K562 (cell line): Measurements from ENCODE around the gene BSN. TPM values are rescaled to one million over a fixed set of nuclear protein-coding genes. Genes with fewer than 3 reads are reported as not detected.

ENCODE experiments used
- ATAC-seq: fragments of 200-7000 bp; cut with Tn5 transposase; 3 replicates; pipeline ENCODE4 v1.9.1; 2020; ENCODE audit warnings: moderate library complexity
- BruUV-seq: library from RNA; stranded (reverse); fragments of 400-500 nt; replicated peaks from 2 replicates; lab custom pipeline; 2021; lab: Mats Ljungman, UMichigan
- CTCF ChIA-PET: fragments of 300-600 bp; formaldehyde crosslinking; extraction: SDS; loops from one replicate; lab custom pipeline; 2021; ENCODE audit warnings: low intra/inter-chr PET ratio; lab: Yijun Ruan, JAX
- POLR2A ChIA-PET: fragments of 300-600, 350-650 bp; sonication (Branson Sonifier 250); formaldehyde crosslinking; extraction: SDS; loops from one replicate; lab custom pipeline; 2021; ENCODE audit warnings: antibody characterized with exemption, inconsistent platforms; lab: Yijun Ruan, JAX
- DNase-seq, 4 experiments: peaks; one replicate each; pipeline versions ENCODE4 v3.0.0 to v3.0.0-alpha.2; 2011 to 2018; ENCODE audit warnings: low spot score in 3 of 4, mixed read lengths in 3 of 4; ENCODE audit errors: extremely low read depth in 1 of 4
- FAIRE-seq: peaks from 2 replicates; lab custom pipeline; 2011; peaks lifted over from hg19 to GRCh38; lab: Jason Lieb, UNC
- H2AFZ ChIP-seq: 2 replicates; pipeline ENCODE4 v1.6.0; 2011; ENCODE audit warnings: low read depth, low read length, control low read depth, inconsistent platforms
- H3K27ac ChIP-seq: fragments of 200-600 bp; 3 replicates; pipeline ENCODE4 v1.8.0; 2011; ENCODE audit warnings: low read depth, mild to moderate bottlenecking, control low read depth, inconsistent platforms, low read length, moderate library complexity, mixed read lengths; ENCODE audit errors: extremely low read depth
- H3K27me3 ChIP-seq, 2 experiments: fragments of 300-600 bp in 1 of 2; 2 replicates in 1 of 2; 3 replicates in 1 of 2; pipeline versions ENCODE4 v1.6.0 to v1.8.0; 2011; ENCODE audit warnings: inconsistent platforms in 2 of 2, low read length in 2 of 2, mild to moderate bottlenecking in 1 of 2, mixed read lengths in 1 of 2, moderate library complexity in 1 of 2; ENCODE audit not compliant: control insufficient read depth in 2 of 2, insufficient read depth in 2 of 2
- H3K36me3 ChIP-seq: fragments of 300-600 bp; 3 replicates; pipeline ENCODE4 v1.8.0; 2011; ENCODE audit warnings: mild to moderate bottlenecking, low read length, inconsistent platforms; ENCODE audit not compliant: control insufficient read depth, insufficient read depth
- H3K4me1 ChIP-seq, 2 experiments: fragments of 200-600 bp in 1 of 2; replicated peaks in 1 of 2; 2 replicates in 1 of 2; 3 replicates in 1 of 2; pipeline versions ENCODE4 v1.5.1 to v1.8.0; 2011; ENCODE audit warnings: inconsistent platforms in 2 of 2, low read length in 2 of 2, mild to moderate bottlenecking in 1 of 2, mixed read lengths in 1 of 2, moderate library complexity in 1 of 2; ENCODE audit not compliant: control insufficient read depth in 2 of 2, insufficient read depth in 2 of 2
- H3K4me2 ChIP-seq: 2 replicates; pipeline ENCODE4 v1.6.1; 2011; ENCODE audit warnings: low read length, control low read depth, inconsistent platforms, mixed read lengths; ENCODE audit not compliant: insufficient read depth
- H3K4me3 ChIP-seq: fragments of 200-600 bp; sonication (generic), shearing (Covaris generic); 2 replicates; pipeline ENCODE4 v1.5.1; 2016; ENCODE audit warnings: control low read depth, inconsistent platforms
- H3K79me2 ChIP-seq: fragments of 200-600 bp; 3 replicates; pipeline ENCODE4 v1.8.0; 2011; ENCODE audit warnings: low read length, inconsistent platforms; ENCODE audit not compliant: control insufficient read depth, insufficient read depth
- H3K9ac ChIP-seq, 2 experiments: 2 replicates each; pipeline versions ENCODE4 v1.6.0 to v1.6.1; 2011; ENCODE audit warnings: low read depth in 2 of 2, low read length in 2 of 2, control low read depth in 1 of 2, inconsistent platforms in 1 of 2, mild to moderate bottlenecking in 1 of 2, mixed read lengths in 1 of 2; ENCODE audit not compliant: insufficient read depth in 1 of 2
- H3K9me1 ChIP-seq: one replicate; pipeline ENCODE4 v1.6.0; 2011; ENCODE audit warnings: inconsistent platforms, mild to moderate bottlenecking, low read length, moderate library complexity; ENCODE audit not compliant: control insufficient read depth, insufficient read depth
- H3K9me3 ChIP-seq: replicated peaks from 2 replicates; pipeline ENCODE4 v1.5.1; 2011; ENCODE audit warnings: low read depth, low read length, inconsistent platforms; ENCODE audit not compliant: control insufficient read depth, insufficient read depth
- H4K20me1 ChIP-seq: replicated peaks from 2 replicates; pipeline ENCODE4 v1.6.1; 2011; ENCODE audit warnings: low read length, inconsistent platforms, mixed read lengths; ENCODE audit not compliant: control insufficient read depth, insufficient read depth
- CBFB ChIP-seq: sonication (generic); formaldehyde crosslinking; IDR thresholded peaks from 2 replicates; pipeline ENCODE4 v1.4.0; 2020; ENCODE audit warnings: mild to moderate bottlenecking, missing genetic modification reagents
- PYGO2 ChIP-seq: fragments of 450-650 bp; IDR thresholded peaks from 2 replicates; pipeline ENCODE4 v1.6.1; 2016; ENCODE audit warnings: mild to moderate bottlenecking, missing genetic modification characterization, moderate library complexity, missing compliant biosample characterization
- RBM17 ChIP-seq: fragments of 200-400 bp; formaldehyde crosslinking; IDR thresholded peaks from 2 replicates; pipeline ENCODE4 v1.6.1; 2017; ENCODE audit warnings: low read depth, mild to moderate bottlenecking, low read length, borderline replicate concordance
- RCOR1 ChIP-seq, 2 experiments: IDR thresholded peaks; 2 replicates each; pipeline ENCODE4 v1.6.1; 2012; ENCODE audit warnings: low read depth in 2 of 2, low read length in 2 of 2, borderline replicate concordance in 1 of 2, improper control_type of control experiment in 1 of 2
- SMC3 ChIP-seq: conservative IDR thresholded peaks from 2 replicates; pipeline ENCODE4 v1.6.1; 2011; ENCODE audit warnings: low read depth, low read length, improper control_type of control experiment; ENCODE audit not compliant: insufficient read depth
- SP2 ChIP-seq: IDR thresholded peaks from 2 replicates; pipeline ENCODE4 v1.6.1; 2011; ENCODE audit warnings: mild to moderate bottlenecking, low read depth, low read length, moderate library complexity; ENCODE audit not compliant: poor library complexity, severe bottlenecking; ENCODE audit errors: extremely low read depth
- TARDBP ChIP-seq: fragments of 450-650 bp; IDR thresholded peaks from 2 replicates; pipeline ENCODE4 v1.6.1; 2016
- TCF3 ChIP-seq: sonication (generic); formaldehyde crosslinking; IDR thresholded peaks from 2 replicates; pipeline ENCODE4 v1.4.0; 2020; ENCODE audit warnings: mild to moderate bottlenecking, missing genetic modification reagents
- ZNF121 ChIP-seq: sonication (generic); formaldehyde crosslinking; conservative IDR thresholded peaks from 2 replicates; pipeline ENCODE4 v1.8.0; 2022; ENCODE audit warnings: missing genetic modification reagents
- ZNF165 ChIP-seq: fragments of 250-450 bp; sonication (Bioruptor Pico); IDR thresholded peaks from 2 replicates; pipeline ENCODE4 v1.4.0; 2020; ENCODE audit warnings: borderline replicate concordance
- ZNF239 ChIP-seq: fragments of 250-450 bp; sonication (Bioruptor Pico); IDR thresholded peaks from 2 replicates; pipeline ENCODE4 v1.4.0; 2020; ENCODE audit warnings: mild to moderate bottlenecking
- ZNF24 ChIP-seq: fragments of 450-650 bp; IDR thresholded peaks from 2 replicates; pipeline ENCODE4 v1.6.1; 2016
- ZNF354B ChIP-seq: fragments of 250-450 bp; sonication (Bioruptor Pico); IDR thresholded peaks from 2 replicates; pipeline ENCODE4 v1.4.0; 2020
- WGBS: fragments of 100-300 bp; shearing (Covaris generic); methylation state at CpG from one replicate; pipeline ENCODE4 v1.1.6; 2016; ENCODE audit warnings: low coverage, mixed read lengths; ENCODE audit not compliant: insufficient coverage; ENCODE audit errors: missing lambda C conversion rate; 5-methylcytosine and 5-hydroxymethylcytosine counted together
- in situ Hi-C: fragments of 300-500 bp; cut with MboI; formaldehyde crosslinking; loops from 4 replicates; pipeline ENCODE4 v1.15.0; 2018; ENCODE audit warnings: inconsistent platforms, mixed read lengths
- intact Hi-C: fragments of 100-400 bp; cut with micrococcal nuclease; formaldehyde crosslinking; loops from 2 replicates; pipeline ENCODE4 v1.14.2; 2022
- polyA plus RNA-seq, 8 experiments: library from polyadenylated mRNA; depleted of rRNA in 4 of 8; stranded (reverse) in 5 of 8; unstranded in 3 of 8; fragments of >200 nt; fragmentation: Nextera tagmentation in 2 of 8; fragmentation: Illumina TruSeq in 1 of 8; extraction: Ambion mirVana in 2 of 8; extraction: Trizol in 1 of 8; gene quantifications; 2 replicates each; pipeline versions ENCODE4 v1.2.1 to v1.2.3, GENCODE V29; 2011 to 2014; ENCODE audit warnings: inconsistent platforms in 1 of 8, missing spikeins in 1 of 8
- total RNA-seq, 7 experiments: library from RNA; depleted of rRNA in 6 of 7; stranded (reverse); fragments of >200 nt in 6 of 7; fragmentation: Illumina TruSeq in 2 of 7; extraction: Trizol in 2 of 7; gene quantifications; 2 replicates each; pipeline versions ENCODE4 v1.2.1 to v1.2.3, GENCODE V29; 2011 to 2021; ENCODE audit warnings: low replicate concordance in 1 of 7
- TF ChIP-seq, protein P1 (sequence below): fragments of 450-650 bp; formaldehyde crosslinking; conservative IDR thresholded peaks from 2 replicates; pipeline ENCODE4 v1.4.0; 2022; ENCODE audit warnings: mild to moderate bottlenecking, missing genetic modification characterization
- TF ChIP-seq, protein P2 (sequence below): fragments of 250-450 bp; sonication (Bioruptor Pico); IDR thresholded peaks from 2 replicates; pipeline ENCODE4 v1.4.0; 2020; ENCODE audit warnings: mild to moderate bottlenecking

The BSN gene
- total and polyA plus RNA-seq, 9 of the 15 experiments (the other 6 are each of a cell fraction or from before 2014, with no cell fraction given): 0.03 to 1.5 (median 0.29) TPM

DNA sequence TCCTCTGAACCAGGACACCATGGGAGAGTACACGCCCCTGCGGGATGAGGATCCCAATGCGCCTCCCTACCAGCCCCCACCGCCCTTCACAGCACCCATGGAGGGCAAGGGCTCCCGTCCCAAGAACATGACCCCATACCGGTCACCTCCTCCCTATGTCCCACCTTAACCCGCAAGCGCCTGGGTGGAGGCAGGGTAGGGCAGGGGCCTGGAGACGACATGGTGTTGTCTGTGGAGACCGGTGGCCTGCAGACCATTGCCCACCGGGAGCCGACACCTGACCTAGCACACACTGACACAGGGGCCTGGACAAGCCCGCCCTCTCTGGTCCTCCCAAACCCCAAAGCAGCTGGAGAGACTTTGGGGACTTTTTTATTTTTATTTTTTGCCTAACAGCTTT is 21.2 kb upstream of the BSN start:
- TF ChIP-seq PYGO2 (tag) (no peak), CBFB (CRISPR knock-in tag) (no peak), RBM17 (no peak), RCOR1 (IDR thresholded peaks at IDR 0.05; ENCODE audit: borderline replicate concordance in 1 of 2, low read depth in 2 of 2, low read length in 2 of 2) (no peak), ZNF239 (CRISPR knock-in tag) (no peak), ZNF24 (no peak), TCF3 (CRISPR knock-in tag) (no peak), SMC3 (no peak), ZNF354B (CRISPR knock-in tag) (no peak), ZNF165 (CRISPR knock-in tag) (no peak), SP2 (no peak), TARDBP (no peak), ZNF121 (no peak)
- TF ChIP-seq, protein P1, sequence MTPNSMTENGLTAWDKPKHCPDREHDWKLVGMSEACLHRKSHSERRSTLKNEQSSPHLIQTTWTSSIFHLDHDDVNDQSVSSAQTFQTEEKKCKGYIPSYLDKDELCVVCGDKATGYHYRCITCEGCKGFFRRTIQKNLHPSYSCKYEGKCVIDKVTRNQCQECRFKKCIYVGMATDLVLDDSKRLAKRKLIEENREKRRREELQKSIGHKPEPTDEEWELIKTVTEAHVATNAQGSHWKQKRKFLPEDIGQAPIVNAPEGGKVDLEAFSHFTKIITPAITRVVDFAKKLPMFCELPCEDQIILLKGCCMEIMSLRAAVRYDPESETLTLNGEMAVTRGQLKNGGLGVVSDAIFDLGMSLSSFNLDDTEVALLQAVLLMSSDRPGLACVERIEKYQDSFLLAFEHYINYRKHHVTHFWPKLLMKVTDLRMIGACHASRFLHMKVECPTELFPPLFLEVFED (CRISPR knock-in tag): no peak
- TF ChIP-seq, protein P2, sequence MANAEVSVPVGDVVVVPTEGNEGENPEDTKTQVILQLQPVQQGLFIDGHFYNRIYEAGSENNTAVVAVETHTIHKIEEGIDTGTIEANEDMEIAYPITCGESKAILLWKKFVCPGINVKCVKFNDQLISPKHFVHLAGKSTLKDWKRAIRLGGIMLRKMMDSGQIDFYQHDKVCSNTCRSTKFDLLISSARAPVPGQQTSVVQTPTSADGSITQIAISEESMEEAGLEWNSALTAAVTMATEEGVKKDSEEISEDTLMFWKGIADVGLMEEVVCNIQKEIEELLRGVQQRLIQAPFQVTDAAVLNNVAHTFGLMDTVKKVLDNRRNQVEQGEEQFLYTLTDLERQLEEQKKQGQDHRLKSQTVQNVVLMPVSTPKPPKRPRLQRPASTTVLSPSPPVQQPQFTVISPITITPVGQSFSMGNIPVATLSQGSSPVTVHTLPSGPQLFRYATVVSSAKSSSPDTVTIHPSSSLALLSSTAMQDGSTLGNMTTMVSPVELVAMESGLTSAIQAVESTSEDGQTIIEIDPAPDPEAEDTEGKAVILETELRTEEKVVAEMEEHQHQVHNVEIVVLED (CRISPR knock-in tag): no peak
- WGBS: 94% methylated on average over 8 of the region's 13 CpGs
- Histone ChIP-seq H2AFZ (no peak overlapping the region), H3K4me2 (no peak overlapping the region), H3K79me2 (no peaks in the 10 kb centered on the region), H3K36me3 (peaks cover 37% of the 10 kb centered on the region; the same call in 2 of the 3 replicates), H3K9me1 (peaks cover 3% of the 10 kb centered on the region), H3K4me3 (no peak overlapping the region), H3K9ac (no peak overlapping the region), H3K4me1 (peaks cover 5% of the 10 kb centered on the region in 2 experiments; a peak in 4 of 5 replicates), H3K9me3 (no peaks in the 10 kb centered on the region), H3K27ac (no peak overlapping the region), H4K20me1 (no peaks in the 10 kb centered on the region), H3K27me3 (no peaks in the 10 kb centered on the region)
- FAIRE-seq (no peak), ATAC-seq (no peak), DNase-seq (no peak)
- ChIA-PET POLR2A (interaction anchor here (1.7 kb wide), 1 partner anchor 27 kb away, joined by 3 read pairs; no protein-coding TSS in a partner anchor), CTCF (no interaction called here)
- in situ Hi-C loops (no loop called here), intact Hi-C loops (no loop called here)
- no TSS peak for BruUV-seq
